Endothelial cell of umbilical vein (primary cell): ENCODE data around the gene ITGA1.

ENCODE experiments used
- CTCF ChIP-seq, 2 donors: IDR thresholded peaks; 1 replicate in 1 of 2; 2 replicates in 1 of 2; pipeline ENCODE4 v1.5.1; 2011; ENCODE audit warnings: low read length in 2 of 2, mild to moderate bottlenecking in 2 of 2, moderate library complexity in 2 of 2, control low read depth in 1 of 2, inconsistent platforms in 1 of 2, low read depth in 1 of 2; ENCODE audit not compliant: insufficient read depth in 1 of 2; ENCODE audit errors: extremely low read depth in 1 of 2
- JUN ChIP-seq: IDR thresholded peaks from 2 replicates; pipeline ENCODE4 v1.6.1; 2011; ENCODE audit warnings: borderline replicate concordance, low read depth; ENCODE audit not compliant: insufficient read length, insufficient read depth
- MAX ChIP-seq: IDR thresholded peaks from 2 replicates; pipeline ENCODE4 v1.6.1; 2011; ENCODE audit not compliant: insufficient read depth, insufficient read length
- POLR2A ChIP-seq: IDR thresholded peaks from 2 replicates; pipeline ENCODE4 v1.6.1; 2012; ENCODE audit warnings: low read depth, mild to moderate bottlenecking, control low read depth, low read length
- POLR2AphosphoS5 ChIP-seq: IDR thresholded peaks from 2 replicates; pipeline ENCODE4 v1.6.1; 2012; ENCODE audit warnings: low read depth, mild to moderate bottlenecking, control low read depth, low read length, moderate library complexity; ENCODE audit not compliant: insufficient read depth

GRCh38 chr5:52853650-52854049, 65.9 kb downstream of the ITGA1 start:
- TF ChIP-seq CTCF (IDR thresholded peaks at IDR 0.05; ENCODE audit: extremely low read depth in 1 of 2, insufficient read depth in 1 of 2, low read depth in 1 of 2, low read length in 2 of 2) (no peak), POLR2AphosphoS5 (no peak), JUN (no peak), POLR2A (no peak), MAX (no peak)
